Limb (tissue), 2 donors: ENCODE data around the gene MYO1D.
"Not testable (repeated sequence)": the region's sequence is repeated elsewhere in the genome, so short reads cannot be mapped to it uniquely, and the experiment has no call there.

Experiments
- DNase-seq, 2 donors: peaks; one replicate each; pipeline ENCODE4 v3.0.0-alpha.2; 2016; ENCODE audit errors: extremely low spot score in 2 of 2

Gene MYO1D

GRCh38 chr17:32541640-32542039 is 335.3 kb downstream of the MYO1D start:
- no peak for DNase-seq

- DNase-seq, result peak in 1 of 2 donors; percentile 31
Observed at GRCh38 chr17:32536736-32537643, 339.9 kb downstream of the MYO1D start.

- no peak for DNase-seq
Observed at GRCh38 chr17:32533296-32533695, 343.6 kb downstream of the MYO1D start.

GRCh38 chr17:32529604-32530003 is 347.3 kb downstream of the MYO1D start:
- peak in 1 of 2 donors; percentile 46 for DNase-seq

- no peak for DNase-seq
Observed at GRCh38 chr17:32528825-32529224, 348.1 kb downstream of the MYO1D start.

DNA sequence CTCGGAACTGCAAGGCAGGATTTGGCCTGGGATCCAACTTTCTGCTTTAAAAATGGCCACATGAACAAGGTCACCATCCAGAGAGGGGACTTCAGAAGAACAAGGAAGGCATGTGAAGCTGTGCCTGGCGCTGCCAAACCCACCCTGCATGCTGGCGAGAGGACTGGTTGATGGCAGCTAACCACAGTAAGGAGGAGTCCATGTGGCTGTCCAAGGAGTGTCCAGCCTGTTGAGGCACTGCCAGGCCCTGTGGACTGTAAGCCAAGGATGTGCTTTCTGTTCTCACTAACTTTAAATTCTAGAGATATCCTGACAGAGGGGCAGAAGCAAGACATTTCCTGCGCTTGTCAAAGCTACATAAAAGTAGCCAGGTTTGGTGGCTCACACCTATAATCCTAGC is 349.8 kb downstream of the MYO1D start:
- no peak for DNase-seq

GRCh38 chr17:32525122-32525521 is 351.8 kb downstream of the MYO1D start:
- DNase-seq, result peak; percentile 37 to 45

DNA sequence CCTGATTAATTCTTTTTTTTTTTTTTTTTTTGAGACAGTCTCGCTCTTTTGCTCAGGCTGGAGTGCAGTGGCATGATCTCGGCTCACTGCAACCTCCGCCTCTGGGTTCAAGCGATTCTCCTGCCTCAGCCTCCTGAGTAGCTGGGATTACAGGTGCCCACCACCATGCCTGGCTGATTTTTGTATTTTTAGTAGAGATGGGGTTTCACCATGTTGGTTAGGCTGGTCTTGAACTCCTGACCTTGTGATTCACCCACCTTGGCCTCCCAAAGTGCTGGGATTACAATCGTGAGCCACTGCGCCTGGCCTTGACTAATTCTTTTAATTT is 352.4 kb downstream of the MYO1D start:
- DNase-seq, result not testable (repeated sequence)

- no peak for DNase-seq
Observed at GRCh38 chr17:32523827-32524552, 352.9 kb downstream of the MYO1D start.

- no peak for DNase-seq
Observed at GRCh38 chr17:32523017-32523680, 353.8 kb downstream of the MYO1D start.

DNA sequence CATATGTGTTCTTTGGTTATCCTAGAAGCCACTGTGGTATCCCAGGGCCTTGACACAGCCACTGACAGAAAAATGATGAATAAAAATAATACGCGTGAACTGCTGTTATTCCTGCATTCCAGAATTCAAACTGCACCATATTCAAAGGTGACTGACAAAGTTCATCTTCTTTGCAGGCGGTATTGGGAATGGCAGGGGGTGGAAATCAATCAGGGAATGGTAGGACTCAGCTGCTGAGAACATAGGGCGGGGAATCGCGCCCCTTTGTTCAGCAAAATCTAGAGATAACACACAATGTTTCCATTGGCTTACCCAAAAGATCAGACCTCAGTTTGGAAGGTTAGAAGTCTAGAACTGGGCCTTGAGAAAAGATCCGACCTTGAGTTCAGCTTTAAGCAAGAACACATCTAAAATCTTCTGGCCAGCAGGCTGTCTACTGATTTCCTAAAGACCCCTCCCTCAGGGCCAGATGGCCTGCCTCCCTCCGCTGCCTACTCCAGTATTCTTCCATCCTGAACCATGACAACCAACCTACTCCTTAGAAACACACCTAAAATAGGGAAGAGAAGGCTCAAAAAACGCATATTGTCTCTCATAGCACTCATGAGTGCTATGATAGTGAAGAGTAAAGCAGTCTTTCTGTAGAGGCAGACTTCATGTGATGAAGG is 356.1 kb downstream of the MYO1D start:
- DNase-seq, result no peak

GRCh38 chr17:32520104-32520701 is 356.7 kb downstream of the MYO1D start:
- DNase-seq, result peak in 1 of 2 donors; percentile 45

DNA sequence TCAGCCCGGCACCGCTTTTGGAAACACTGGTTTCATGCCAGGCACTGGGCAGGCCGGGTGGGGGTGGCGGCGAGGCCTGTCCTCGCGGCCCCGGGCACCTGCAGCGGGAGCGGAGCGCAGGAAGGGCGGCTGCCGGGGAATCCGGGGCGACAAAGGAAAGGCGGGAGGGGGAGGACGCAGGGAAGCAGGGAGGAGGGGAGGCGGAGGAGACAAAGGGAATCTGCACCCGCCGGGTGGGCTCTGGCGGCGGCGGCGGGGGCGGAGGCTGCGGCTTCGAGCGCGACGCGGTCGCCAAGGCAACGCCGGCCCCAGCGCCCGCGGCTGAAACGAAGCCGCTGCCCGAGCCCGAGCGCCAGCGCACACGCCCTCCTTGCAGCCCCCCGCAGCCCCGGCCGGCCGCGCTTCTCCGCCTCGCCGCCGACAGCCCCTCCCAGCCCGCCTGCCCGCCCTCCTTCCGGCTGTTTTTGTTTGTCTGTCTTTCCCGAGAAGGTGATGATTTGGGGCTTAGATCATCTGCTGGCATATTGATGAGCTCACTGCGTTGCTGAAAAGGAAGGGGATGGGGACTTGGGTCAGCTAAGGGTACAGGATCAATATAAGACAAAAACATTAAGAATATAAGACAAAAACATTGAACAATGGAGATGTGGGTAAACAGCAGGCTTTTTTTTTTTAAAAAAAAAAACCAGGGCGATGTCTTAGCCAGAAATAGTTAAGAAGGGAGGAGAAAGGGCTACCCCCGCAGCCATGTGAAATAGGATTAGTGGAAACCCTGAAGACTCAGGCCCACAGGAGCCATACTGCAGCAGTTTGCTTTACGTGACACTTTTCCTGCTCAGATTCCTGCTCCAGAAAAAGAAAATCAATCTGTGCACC is 357.5 kb downstream of the MYO1D start:
- DNase-seq, result peak; percentile 27 to 84

DNA sequence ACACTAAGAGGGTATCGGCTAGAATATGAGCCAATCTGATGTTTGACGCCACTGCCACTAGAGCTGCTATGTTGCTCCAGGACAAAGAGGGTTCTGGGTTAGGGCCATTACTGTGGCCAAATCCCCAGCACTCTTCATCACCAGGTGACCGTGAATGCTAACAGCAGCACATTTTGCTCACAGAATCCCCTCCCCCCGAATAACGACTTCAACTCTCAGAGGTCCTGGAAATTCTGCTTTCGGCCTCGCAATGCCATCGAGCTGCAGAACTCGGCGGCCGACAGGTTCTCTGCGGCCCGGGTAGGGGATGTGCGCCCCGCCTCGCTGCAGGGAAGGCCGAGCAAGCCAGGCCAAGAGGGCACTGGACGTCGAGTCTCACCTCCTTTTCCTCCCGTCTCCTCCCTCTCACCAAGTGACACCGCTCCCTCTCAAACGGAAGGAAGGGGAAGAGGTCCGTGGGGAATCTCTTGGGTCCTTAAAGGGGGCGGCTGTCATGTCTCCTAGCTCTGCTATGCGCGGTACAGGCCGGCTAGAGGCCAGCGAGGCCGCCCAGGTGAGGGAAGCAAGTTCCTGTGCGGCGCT is 358.2 kb downstream of the MYO1D start:
- DNase-seq, result no peak

DNA sequence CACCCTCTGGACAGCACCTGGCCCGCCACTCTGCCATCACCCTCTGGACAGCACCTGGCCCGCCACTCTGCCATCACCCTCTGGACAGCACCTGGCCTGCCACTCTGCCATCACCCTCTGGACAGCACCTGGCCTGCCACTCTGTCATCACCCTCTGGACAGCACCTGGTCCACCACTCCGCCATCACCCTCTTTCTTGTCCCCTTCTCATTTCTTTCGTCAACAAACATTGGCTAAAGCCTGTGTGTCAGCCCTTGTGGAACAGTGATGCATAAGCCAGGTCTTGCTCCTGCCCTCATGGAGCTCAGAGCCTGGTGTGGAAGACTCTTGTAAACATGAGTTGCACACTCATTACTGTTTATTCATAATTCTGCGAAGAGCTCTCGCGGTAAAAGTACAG is 358.9 kb downstream of the MYO1D start:
- no peak for DNase-seq

DNA sequence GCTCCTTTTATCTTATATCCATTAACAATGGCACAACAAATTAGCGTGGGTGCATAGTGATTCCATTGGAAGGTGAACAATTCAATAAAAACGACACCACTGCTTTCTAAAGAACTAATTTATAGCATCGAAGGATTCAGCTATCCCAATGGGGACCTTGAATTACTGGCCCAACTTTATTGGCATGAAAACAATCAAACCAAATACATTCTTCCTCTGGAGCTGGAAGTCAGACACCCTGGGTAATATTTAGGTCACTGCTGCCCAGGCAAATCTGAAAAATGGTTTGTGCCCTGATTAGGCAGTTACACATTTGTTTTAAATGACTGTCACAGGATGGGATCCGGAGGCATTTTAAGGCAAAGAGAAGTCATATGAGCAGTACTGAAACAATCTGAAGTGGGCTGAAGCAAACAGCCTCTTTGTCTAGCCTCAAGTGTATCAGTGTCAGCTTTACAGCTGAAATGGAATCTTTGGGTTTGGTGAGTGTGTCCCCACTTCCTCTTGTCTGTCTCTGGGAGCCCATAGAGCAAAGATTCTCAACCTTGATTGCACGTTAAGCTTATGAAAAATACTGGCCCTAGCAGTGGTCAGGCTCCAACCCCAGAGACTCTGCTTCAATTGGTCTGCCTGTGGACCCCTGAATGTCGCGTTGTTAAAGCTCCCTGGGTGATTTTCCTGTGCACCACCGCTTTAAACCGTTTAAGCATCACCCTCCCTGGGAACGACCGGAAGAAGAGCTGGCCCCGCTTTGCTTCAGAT is 359.8 kb downstream of the MYO1D start:
- no peak for DNase-seq

- DNase-seq, result no peak
Observed at GRCh38 chr17:32516450-32516849, 360.5 kb downstream of the MYO1D start.

- DNase-seq, result no peak
Observed at GRCh38 chr17:32515677-32516383, 361.1 kb downstream of the MYO1D start.

GRCh38 chr17:32514606-32515005 is 362.3 kb downstream of the MYO1D start:
- no peak for DNase-seq
